H9 (cell line): ENCODE data around the gene TMEM250. TPM values are rescaled to one million over a fixed set of nuclear protein-coding genes. Genes with fewer than 3 reads are reported as not detected.

ENCODE experiments used
- DNase-seq: peaks from one replicate; pipeline ENCODE4 v3.0.0-alpha.2; 2017
- H2AFZ ChIP-seq: one replicate; pipeline ENCODE4 v1.6.1; 2013; ENCODE audit warnings: mild to moderate bottlenecking, low read length, control low read depth, moderate library complexity
- H2AK5ac ChIP-seq: 2 replicates; pipeline ENCODE4 v1.6.1; 2013; ENCODE audit warnings: low read length, control low read depth, mixed read lengths; ENCODE audit not compliant: insufficient read length
- H2BK120ac ChIP-seq: one replicate; pipeline ENCODE4 v1.6.1; 2013; ENCODE audit warnings: low read depth, mild to moderate bottlenecking, low read length, control low read depth, inconsistent platforms; ENCODE audit not compliant: poor library complexity, severe bottlenecking
- H2BK12ac ChIP-seq: 2 replicates; pipeline ENCODE4 v1.6.1; 2013; ENCODE audit warnings: low read length, control low read depth, mixed read lengths, low read depth; ENCODE audit not compliant: insufficient read length
- H2BK15ac ChIP-seq: 2 replicates; pipeline ENCODE4 v1.6.1; 2013; ENCODE audit warnings: low read depth, low read length, control low read depth
- H2BK20ac ChIP-seq: one replicate; pipeline ENCODE4 v1.6.1; 2013; ENCODE audit warnings: low read depth, mild to moderate bottlenecking, low read length, control low read depth, inconsistent platforms; ENCODE audit not compliant: poor library complexity, severe bottlenecking
- H2BK5ac ChIP-seq: 2 replicates; pipeline ENCODE4 v1.6.1; 2013; ENCODE audit warnings: low read length, control low read depth, mixed read lengths; ENCODE audit not compliant: insufficient read length
- H3K14ac ChIP-seq: 2 replicates; pipeline ENCODE4 v1.6.1; 2013; ENCODE audit warnings: low read length, control low read depth; ENCODE audit not compliant: insufficient read depth
- H3K18ac ChIP-seq: 2 replicates; pipeline ENCODE4 v1.6.1; 2013; ENCODE audit warnings: low read depth, mild to moderate bottlenecking, mixed read lengths, low read length, control low read depth; ENCODE audit not compliant: insufficient read length
- H3K23ac ChIP-seq: 2 replicates; pipeline ENCODE4 v1.6.1; 2013; ENCODE audit warnings: low read length, control low read depth, mixed read lengths, low read depth; ENCODE audit not compliant: insufficient read length
- H3K23me2 ChIP-seq: 2 replicates; pipeline ENCODE4 v1.6.1; 2013; ENCODE audit warnings: low read depth, mild to moderate bottlenecking, mixed read lengths, low read length, control low read depth; ENCODE audit not compliant: insufficient read length, poor library complexity, severe bottlenecking
- H3K27ac ChIP-seq: 2 replicates; pipeline ENCODE4 v1.5.1; 2013; ENCODE audit warnings: low read length, control low read depth, mixed read lengths, low read depth; ENCODE audit not compliant: insufficient read length
- H3K27me3 ChIP-seq: 2 replicates; pipeline ENCODE4 v1.6.1; 2013; ENCODE audit warnings: low read length, control low read depth, inconsistent platforms; ENCODE audit not compliant: insufficient read depth
- H3K4ac ChIP-seq: 2 replicates; pipeline ENCODE4 v1.6.1; 2013; ENCODE audit warnings: low read depth, mild to moderate bottlenecking, control low read depth, inconsistent platforms, low read length, moderate library complexity
- H3K4me1 ChIP-seq: 2 replicates; pipeline ENCODE4 v1.6.1; 2013; ENCODE audit warnings: low read length, control low read depth, inconsistent platforms; ENCODE audit not compliant: insufficient read depth
- H3K4me2 ChIP-seq: 2 replicates; pipeline ENCODE4 v1.6.1; 2013; ENCODE audit warnings: low read length, control low read depth, mixed read lengths; ENCODE audit not compliant: insufficient read length, insufficient read depth
- H3K56ac ChIP-seq: 2 replicates; pipeline ENCODE4 v1.6.1; 2013; ENCODE audit warnings: low read depth, mild to moderate bottlenecking, mixed read lengths, low read length, control low read depth; ENCODE audit not compliant: insufficient read length
- H3K79me1 ChIP-seq: 2 replicates; pipeline ENCODE4 v1.6.1; 2013; ENCODE audit warnings: low read depth, mild to moderate bottlenecking, moderate library complexity, low read length, control low read depth, inconsistent platforms; ENCODE audit not compliant: insufficient read depth, poor library complexity, severe bottlenecking
- H3K79me2 ChIP-seq: 2 replicates; pipeline ENCODE4 v1.6.1; 2013; ENCODE audit warnings: low read length, control low read depth, inconsistent platforms; ENCODE audit not compliant: insufficient read depth
- H3K9ac ChIP-seq: 2 replicates; pipeline ENCODE4 v1.6.1; 2013; ENCODE audit warnings: low read length, control low read depth, mixed read lengths; ENCODE audit not compliant: insufficient read length; ENCODE audit errors: extremely low read depth
- H3K9me3 ChIP-seq: one replicate; pipeline ENCODE4 v1.6.1; 2013; ENCODE audit warnings: low read depth, low read length, inconsistent platforms; ENCODE audit not compliant: control insufficient read depth
- H3T11ph ChIP-seq: one replicate; pipeline ENCODE4 v1.6.1; 2013; ENCODE audit warnings: mild to moderate bottlenecking, low read length, control low read depth, inconsistent platforms
- H4K20me1 ChIP-seq: one replicate; pipeline ENCODE4 v1.6.1; 2013; ENCODE audit not compliant: control insufficient read depth, insufficient read length, insufficient read depth
- H4K5ac ChIP-seq: 2 replicates; pipeline ENCODE4 v1.6.1; 2013; ENCODE audit warnings: low read depth, mild to moderate bottlenecking, mixed read lengths, low read length, control low read depth; ENCODE audit not compliant: insufficient read length
- H4K8ac ChIP-seq: replicated peaks from 2 replicates; pipeline ENCODE4 v1.6.1; 2013; ENCODE audit warnings: low read length, control low read depth, mixed read lengths, low read depth; ENCODE audit not compliant: insufficient read length
- H4K91ac ChIP-seq: 2 replicates; pipeline ENCODE4 v1.6.1; 2013; ENCODE audit warnings: low read depth, mild to moderate bottlenecking, moderate library complexity, mixed read lengths, low read length, control low read depth; ENCODE audit not compliant: insufficient read length
- H3K27ac Mint-ChIP-seq, 3 experiments: 2 replicates in 2 of 3; 3 replicates in 1 of 3; pipeline ENCODE4 v1.8.0; 2020 to 2021; ENCODE audit warnings: mixed read lengths in 3 of 3, mild to moderate bottlenecking in 1 of 3, moderate library complexity in 1 of 3
- H3K27me3 Mint-ChIP-seq: 2 replicates; pipeline ENCODE4 v1.8.0; 2021; ENCODE audit warnings: low read depth, mild to moderate bottlenecking, moderate library complexity, mixed read lengths
- H3K36me3 Mint-ChIP-seq, 3 experiments: 2 replicates in 2 of 3; 3 replicates in 1 of 3; pipeline ENCODE4 v1.8.0; 2020 to 2021; ENCODE audit warnings: low read depth in 3 of 3, mixed read lengths in 3 of 3; ENCODE audit not compliant: insufficient read depth in 1 of 3
- H3K4me1 Mint-ChIP-seq, 2 experiments: 2 replicates each; pipeline ENCODE4 v1.8.0; 2020; ENCODE audit warnings: mixed read lengths in 2 of 2
- H3K4me3 Mint-ChIP-seq, 2 experiments: 2 replicates in 1 of 2; 3 replicates in 1 of 2; pipeline ENCODE4 v1.8.0; 2020 to 2021; ENCODE audit warnings: mild to moderate bottlenecking in 2 of 2, mixed read lengths in 2 of 2, moderate library complexity in 1 of 2
- H3K9me3 Mint-ChIP-seq, 2 experiments: 2 replicates in 1 of 2; 3 replicates in 1 of 2; pipeline ENCODE4 v1.8.0; 2020; ENCODE audit warnings: mild to moderate bottlenecking in 2 of 2, mixed read lengths in 2 of 2, moderate library complexity in 1 of 2
- WGBS: extraction: QIAGEN DNeasy Blood & Tissue Kit; methylation state at CpG from one replicate; pipeline ENCODE4 v1.1.7; 2013; ENCODE audit warnings: missing lambda C conversion rate, low lambda C conversion rate, mixed read lengths; ENCODE audit not compliant: insufficient read length; ENCODE audit errors: extremely low coverage; 5-methylcytosine and 5-hydroxymethylcytosine counted together
- total RNA-seq: library from RNA; stranded (reverse); gene quantifications from 2 replicates; pipeline ENCODE4 v1.2.1, GENCODE V29; 2021
- TF ChIP-seq, protein P1 (sequence below): fragments of 200-600 bp; sonication (generic); conservative IDR thresholded peaks from 3 replicates; pipeline ENCODE4 v1.8.0; 2021; ENCODE audit warnings: antibody characterized with exemption, mild to moderate bottlenecking

TMEM250 gene
- total RNA-seq, 1 experiment from 2014 or later: 48.1 TPM

DNA sequence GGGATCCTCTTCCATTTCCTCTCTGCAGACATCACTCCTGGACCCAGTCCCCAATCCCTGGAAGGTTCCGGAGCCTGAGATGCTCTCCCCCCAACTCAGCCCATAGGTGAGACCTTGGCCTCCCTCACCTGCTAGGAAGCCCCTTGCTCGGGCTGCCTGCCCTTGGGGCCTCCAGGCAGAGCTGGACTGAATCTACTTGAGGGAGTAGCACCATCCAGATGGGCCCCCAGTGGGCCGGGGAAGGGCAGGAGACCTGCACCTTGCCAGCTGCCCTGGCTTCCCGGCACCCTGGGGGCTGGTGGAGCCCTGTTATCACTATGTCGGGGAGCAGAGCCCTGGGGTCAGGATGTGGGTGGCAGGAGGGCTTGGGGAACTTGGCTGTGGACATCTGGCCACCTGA is 26.9 kb upstream of the TMEM250 start:
- no peak overlapping the region for H2BK120ac ChIP-seq
- no peak overlapping the region for H2BK20ac ChIP-seq
- H2BK15ac ChIP-seq: no peak overlapping the region
- no peaks in the 10 kb centered on the region for H3K79me2 ChIP-seq
- Mint-ChIP-seq H3K4me3 (no peak overlapping the region), H3K27me3 (peaks cover 6% of the 10 kb centered on the region; the same call in 1 of the 2 replicates), H3K36me3 (no peaks in the 10 kb centered on the region; a peak in 1 of 7 replicates), H3K4me1 (peaks cover 9 to 31% of the 10 kb centered on the region in 2 experiments), H3K27ac (no peak overlapping the region), H3K9me3 (no peaks in the 10 kb centered on the region)
- H3K27ac ChIP-seq: no peak overlapping the region
- H3K23me2 ChIP-seq: no peaks in the 10 kb centered on the region
- H2BK12ac ChIP-seq: no peak overlapping the region
- H3K79me1 ChIP-seq: no peaks in the 10 kb centered on the region
- H2AFZ ChIP-seq: no peak overlapping the region
- H3K56ac ChIP-seq: no peak overlapping the region
- H3K9ac ChIP-seq: no peak overlapping the region
- no peak overlapping the region for H3K4me2 ChIP-seq
- no peak overlapping the region for H3K18ac ChIP-seq
- H3K4me1 ChIP-seq: no peaks in the 10 kb centered on the region; the same call in 1 of the 2 replicates
- H3K27me3 ChIP-seq: no peaks in the 10 kb centered on the region
- H2BK5ac ChIP-seq: no peak overlapping the region
- H3K23ac ChIP-seq: no peak overlapping the region
- no peak overlapping the region for H3T11ph ChIP-seq
- H4K91ac ChIP-seq: no peak overlapping the region
- H4K5ac ChIP-seq: no peak overlapping the region
- TF ChIP-seq, protein P1, sequence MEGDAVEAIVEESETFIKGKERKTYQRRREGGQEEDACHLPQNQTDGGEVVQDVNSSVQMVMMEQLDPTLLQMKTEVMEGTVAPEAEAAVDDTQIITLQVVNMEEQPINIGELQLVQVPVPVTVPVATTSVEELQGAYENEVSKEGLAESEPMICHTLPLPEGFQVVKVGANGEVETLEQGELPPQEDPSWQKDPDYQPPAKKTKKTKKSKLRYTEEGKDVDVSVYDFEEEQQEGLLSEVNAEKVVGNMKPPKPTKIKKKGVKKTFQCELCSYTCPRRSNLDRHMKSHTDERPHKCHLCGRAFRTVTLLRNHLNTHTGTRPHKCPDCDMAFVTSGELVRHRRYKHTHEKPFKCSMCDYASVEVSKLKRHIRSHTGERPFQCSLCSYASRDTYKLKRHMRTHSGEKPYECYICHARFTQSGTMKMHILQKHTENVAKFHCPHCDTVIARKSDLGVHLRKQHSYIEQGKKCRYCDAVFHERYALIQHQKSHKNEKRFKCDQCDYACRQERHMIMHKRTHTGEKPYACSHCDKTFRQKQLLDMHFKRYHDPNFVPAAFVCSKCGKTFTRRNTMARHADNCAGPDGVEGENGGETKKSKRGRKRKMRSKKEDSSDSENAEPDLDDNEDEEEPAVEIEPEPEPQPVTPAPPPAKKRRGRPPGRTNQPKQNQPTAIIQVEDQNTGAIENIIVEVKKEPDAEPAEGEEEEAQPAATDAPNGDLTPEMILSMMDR: no peak
- DNase-seq: no peak
- H3K14ac ChIP-seq: no peak overlapping the region
- H3K4ac ChIP-seq: no peak overlapping the region
- H4K8ac ChIP-seq: no peak overlapping the region
- H4K20me1 ChIP-seq: no peaks in the 10 kb centered on the region
- WGBS: no CpG with 5 or more reads among the region's 5 CpGs
- no peaks in the 10 kb centered on the region for H3K9me3 ChIP-seq
- no peak overlapping the region for H2AK5ac ChIP-seq
